ENCODE data around the gene ARHGAP15.

DNA sequence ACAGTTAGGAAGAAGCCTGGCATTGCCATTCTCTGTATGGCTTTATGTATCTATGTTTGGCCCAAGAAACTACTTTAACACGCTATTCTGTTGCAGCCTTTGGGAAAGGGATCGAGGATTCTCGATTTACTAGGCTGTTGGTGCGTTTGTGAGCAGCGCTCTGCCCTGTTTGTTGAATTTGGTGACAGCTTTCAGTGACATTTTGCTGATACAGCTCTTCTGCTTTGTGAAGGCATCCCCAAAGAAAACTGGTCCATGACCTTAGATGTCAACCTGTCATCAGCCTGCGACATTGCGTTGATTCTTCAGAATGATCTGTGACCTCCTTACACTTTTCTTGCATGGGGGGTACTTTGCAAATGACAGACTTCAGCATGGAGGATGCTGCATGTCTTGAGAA, 431.5 kb downstream of the ARHGAP15 start:
- TF ChIP-seq YY1 (IDR thresholded peaks at IDR 0.05; ENCODE audit: insufficient read depth, insufficient read length) = no peak
- no peak for TF ChIP-seq SUZ12 (IDR thresholded peaks at IDR 0.05; ENCODE audit: extremely low read depth, insufficient read depth, insufficient read length)

Data from NT2/D1 (cell line).